ENCODE data around the gene DCHS2.
A peak's percentile ranks its signal among the peaks of the same experiment; 100 is the strongest.

DCHS2 gene

DNA sequence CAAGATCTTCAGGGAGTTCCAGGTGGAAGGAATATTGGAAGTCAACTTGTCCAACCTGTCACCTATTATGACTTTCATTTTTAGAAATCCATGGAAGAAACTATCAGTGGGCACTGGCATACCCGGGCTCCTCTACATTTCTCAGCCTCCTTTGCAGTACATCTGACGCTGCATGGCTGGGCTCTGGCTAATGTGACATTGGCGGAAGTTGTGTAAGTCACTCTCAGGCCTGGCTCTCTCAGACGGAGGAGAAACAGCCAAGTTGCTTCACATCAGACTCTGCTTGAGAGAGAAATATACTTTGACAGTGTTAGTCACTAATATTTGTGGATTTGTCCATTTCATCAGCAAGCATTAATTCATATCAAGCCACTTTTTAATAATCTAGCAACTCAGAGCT is 4.5 kb downstream of the DCHS2 start:
- no peak for DNase-seq

- DNase-seq = peak; percentile 44
Measured at GRCh38 chr4:154485127-154485773, 6.3 kb downstream of the DCHS2 start.

DNA sequence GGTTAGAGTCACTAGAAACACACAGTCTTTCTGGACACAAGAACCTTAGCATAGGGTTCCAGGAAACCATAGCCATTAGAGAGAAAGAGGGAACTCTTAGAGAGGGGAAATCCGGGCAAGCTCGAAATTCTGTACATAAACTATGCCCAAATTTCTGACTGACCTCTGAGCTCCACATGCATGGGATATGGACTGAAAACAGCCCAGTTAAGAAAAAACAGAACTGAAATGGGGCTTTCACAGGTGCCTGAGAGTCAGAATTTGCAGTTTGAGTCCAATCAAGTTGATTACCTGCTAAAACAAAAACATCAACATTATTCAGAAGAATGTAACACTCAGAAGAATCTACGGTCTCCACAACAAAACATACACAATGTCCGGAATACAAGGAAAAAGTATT is 13.1 kb downstream of the DCHS2 start:
- DNase-seq = no peak

DNA sequence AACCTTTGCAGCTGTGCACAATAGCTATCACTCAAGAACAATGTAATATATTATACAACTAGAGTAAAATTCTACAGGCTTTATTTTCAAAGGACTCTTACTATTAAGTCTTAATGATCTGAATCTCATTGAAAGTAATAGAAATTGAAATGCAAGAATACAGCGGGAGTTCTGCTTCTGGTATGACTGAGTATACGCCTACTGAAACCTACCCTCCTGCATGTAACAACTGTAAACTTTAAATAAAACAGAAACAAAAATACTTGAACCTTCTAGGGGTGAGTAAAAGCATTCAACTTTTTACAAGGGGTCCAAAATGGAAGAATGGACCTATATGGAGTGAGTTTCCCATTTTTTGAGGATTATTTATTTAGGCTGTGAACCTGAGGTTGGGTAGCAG is 13.5 kb downstream of the DCHS2 start:
- no peak for DNase-seq

DNA sequence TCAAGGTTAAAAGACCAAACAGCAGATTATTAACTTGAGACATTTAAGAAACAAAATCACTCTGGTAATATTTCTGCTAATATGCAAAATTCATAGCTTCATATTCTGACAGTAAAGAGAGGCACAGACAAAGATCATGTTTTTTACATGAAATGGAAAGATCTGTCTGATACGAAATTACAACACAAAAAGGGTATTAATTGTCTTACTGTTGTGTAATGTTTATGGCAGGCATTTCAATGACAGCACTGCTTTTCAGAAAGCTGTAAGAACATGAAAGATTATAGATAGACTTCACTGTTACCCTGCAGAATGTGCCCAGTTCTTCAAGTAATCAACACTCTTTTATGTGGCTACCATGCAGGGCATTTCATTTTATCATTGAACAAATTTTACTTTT is 15.4 kb downstream of the DCHS2 start:
- DNase-seq = no peak

- no peak for DNase-seq
Measured at GRCh38 chr4:154475820-154476219, 15.8 kb downstream of the DCHS2 start.

- no peak for DNase-seq
Measured at GRCh38 chr4:154473497-154473896, 18.1 kb downstream of the DCHS2 start.

GRCh38 chr4:154472858-154473257 is 18.7 kb downstream of the DCHS2 start:
- no peak for DNase-seq

DNA sequence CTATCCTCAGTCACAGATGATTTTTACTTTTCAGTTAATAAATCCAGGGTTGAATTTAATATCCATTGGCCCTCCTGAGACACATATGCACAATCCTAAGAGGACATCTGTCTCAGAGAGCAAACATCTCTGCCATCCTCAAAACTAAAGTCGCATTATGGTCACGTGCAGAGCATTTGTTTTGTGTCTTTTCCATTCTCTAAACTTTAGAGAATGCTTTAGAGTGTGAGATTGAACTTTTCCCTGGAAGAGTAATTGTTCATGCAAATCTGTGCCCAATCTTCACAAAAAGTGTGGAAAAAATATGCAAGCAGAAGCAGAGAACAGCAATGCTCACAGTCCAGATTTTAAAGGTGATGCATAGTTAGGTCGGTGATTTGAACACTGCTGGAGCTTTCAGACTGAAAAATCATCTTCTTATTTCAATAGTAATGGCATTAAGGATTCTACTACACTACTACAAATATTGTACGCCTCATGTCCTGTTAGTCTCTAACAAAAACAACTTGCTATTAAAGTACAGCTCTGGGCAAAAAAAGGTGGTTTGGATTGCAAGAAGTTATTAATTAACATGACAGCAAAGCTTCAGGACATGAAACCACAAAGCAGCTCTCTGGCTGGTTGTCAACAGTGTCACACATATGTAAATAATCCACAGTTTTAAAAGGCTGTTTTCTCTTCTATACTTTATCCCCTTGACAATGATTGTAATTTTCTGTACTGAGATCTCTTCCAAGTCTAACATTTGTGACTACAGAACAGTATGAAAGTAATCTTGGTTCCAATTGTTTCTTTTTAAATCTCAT is 19.9 kb downstream of the DCHS2 start:
- DNase-seq = no peak

GRCh38 chr4:154471032-154471431 is 20.6 kb downstream of the DCHS2 start:
- DNase-seq = no peak

DNA sequence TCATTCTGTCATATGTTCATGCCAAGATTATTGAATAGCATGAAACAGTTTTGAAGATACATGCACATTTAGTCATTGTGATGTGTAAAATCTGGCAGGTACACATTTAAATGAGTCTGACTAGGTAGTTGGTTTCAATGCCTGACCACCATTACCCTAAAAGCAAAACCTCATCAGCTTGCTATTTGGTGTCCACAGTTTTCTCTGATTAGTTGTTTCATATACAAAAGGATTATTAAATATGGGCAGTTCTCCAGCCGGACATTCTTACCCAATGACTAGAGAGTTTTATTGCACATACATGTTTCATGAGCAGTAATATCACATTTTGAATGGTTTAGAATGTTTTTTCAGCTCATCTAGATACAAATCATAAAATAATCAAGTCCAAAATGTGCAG is 23.7 kb downstream of the DCHS2 start:
- DNase-seq = no peak

DNA sequence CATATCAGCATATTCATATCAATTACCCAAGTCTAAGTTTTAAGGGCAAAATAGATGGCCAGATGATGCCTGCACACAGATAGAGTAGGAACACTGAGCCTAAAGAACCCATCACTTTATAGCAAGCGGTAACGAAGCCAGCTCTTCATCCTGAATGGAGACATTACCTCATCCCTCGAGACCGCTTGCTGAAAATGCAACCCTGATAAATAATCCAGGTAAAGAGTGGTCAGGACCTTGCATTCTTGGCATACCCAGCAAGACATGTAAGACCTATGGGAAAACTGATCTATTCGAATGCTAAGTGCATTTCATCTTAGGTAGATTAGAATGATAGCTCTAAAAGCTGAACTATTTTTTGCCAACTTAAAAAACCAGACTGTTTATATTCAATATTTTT is 25.3 kb downstream of the DCHS2 start:
- DNase-seq = no peak

DNA sequence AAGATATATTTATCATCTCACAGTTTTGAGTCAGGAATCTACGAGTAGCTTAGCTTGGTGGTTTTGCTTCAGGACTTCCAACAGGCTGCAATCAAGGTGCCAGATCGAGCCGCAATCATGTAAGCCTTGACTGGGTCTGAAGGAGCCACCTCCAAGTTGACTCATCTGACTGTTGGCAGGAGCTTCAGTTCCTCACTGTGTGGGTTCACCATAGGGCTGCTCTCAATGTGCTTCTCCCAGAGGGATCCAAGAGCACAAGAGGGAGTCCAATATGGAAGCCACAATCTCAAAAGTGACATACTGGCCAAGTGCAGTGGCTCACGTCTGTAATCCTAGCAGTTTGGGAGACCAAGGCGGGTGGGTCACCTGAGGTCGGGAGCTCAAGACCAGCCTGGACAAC is 26.5 kb downstream of the DCHS2 start:
- DNase-seq = no peak

GRCh38 chr4:154464654-154465053 is 26.9 kb downstream of the DCHS2 start:
- no peak for DNase-seq

- DNase-seq = no peak
Measured at GRCh38 chr4:154462081-154462810, 29.4 kb downstream of the DCHS2 start.

GRCh38 chr4:154457471-154457870 is 34.1 kb downstream of the DCHS2 start:
- no peak for DNase-seq

GRCh38 chr4:154456889-154457288 is 34.7 kb downstream of the DCHS2 start:
- no peak for DNase-seq

DNA sequence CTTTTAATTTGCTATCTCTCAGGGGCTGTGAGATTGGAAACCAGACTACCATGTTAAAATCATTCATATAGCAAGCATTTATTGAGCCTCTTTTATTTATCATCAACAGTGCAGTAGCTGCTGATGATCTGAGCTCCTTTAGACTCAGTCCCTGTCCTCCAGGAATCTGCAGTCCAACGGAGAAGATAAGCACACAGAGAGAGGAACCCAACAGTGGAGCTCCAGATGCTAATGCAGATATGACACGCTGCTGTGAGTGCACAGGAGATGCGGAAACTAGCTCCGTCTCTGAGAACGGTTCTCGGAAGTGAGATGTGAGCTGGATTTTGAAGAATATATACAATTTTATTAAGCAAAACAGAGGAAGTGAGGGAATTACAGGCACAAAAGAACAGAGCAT is 35.4 kb downstream of the DCHS2 start:
- peak; percentile 10 for DNase-seq

DNA sequence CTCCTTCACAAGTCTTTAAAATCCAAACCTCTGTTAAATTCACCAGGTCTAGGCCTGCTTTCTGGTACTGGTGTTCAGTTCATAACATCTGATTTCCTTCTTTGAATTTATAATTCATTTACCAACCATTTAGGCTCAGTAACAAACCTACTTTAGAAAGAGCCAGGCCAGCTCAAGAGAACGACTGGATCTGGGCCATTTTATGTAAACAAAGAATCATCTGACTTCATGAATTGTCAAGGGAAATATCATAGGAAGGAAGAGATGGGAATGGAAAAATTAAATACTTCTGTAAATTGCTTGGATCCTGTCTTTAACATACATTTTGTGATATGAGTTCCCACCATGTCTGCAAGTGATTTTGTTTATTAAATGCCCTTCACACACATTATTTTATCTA is 36.5 kb downstream of the DCHS2 start:
- DNase-seq = no peak

DNA sequence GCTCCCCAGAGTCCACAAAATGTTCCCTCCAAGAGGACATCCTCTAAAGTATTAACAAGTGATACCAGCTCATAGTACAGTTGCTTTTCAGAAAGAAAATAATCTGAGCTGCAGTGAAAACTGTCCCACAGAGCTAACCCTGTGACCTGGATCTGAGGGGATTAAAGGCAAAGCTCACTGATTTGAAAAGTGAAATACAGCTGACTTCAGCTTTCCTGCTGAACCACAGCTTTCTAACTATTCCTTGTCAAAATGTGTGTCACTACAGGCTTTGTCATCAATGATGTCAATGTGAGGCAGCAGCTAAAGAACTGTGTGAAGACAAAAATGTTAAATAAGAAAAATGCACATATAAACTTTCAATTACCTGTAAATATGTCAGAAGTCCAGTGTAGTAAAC is 36.9 kb downstream of the DCHS2 start:
- no peak for DNase-seq

DNA sequence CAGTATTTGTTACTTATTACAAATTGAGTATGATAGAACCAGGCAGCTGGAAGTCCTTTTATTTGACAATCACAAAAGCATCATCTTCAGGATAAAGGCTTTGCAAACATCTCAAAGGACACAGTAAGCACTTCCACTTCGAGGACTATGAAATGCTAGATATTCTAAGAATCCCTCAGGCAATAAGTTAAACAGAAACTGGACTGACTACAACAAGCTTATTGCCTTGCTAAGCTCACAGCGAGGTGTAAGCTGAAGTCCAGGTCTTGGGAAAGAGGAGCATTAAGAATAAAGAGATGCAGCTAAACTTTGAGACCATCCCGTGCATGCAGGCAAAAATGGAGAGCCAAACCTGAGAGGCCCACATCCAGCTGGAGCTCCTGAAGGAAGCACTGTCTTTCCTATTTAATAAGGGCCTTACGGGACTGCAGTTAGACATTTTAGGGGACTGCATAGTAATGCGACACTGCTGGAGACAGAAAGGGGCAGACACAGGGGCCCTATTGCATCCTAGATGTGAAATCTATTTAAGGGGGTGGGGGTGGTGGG is 38.7 kb downstream of the DCHS2 start:
- DNase-seq = no peak

DNA sequence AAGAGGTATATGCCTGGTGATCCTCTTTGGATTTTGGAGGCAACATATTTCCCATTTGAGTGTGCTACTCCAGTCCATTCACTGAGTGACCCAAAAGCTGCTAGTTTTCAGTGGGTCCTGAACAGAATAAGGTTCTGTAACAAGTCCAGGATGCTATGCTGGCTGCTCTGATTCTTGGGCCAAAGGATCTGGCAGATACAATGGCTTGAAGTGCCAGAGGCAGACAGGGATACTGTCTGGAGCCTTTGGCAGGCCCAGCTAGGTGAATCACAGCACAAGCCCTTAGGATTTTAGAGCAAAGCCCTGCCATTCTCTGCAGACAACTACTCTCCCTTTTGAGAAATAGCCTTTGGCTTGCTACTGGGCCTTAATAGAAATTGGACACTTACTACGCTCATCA is 40.6 kb downstream of the DCHS2 start:
- DNase-seq = no peak

- DNase-seq = no peak
Measured at GRCh38 chr4:154444958-154445357, 46.6 kb downstream of the DCHS2 start.

- DNase-seq = no peak
Measured at GRCh38 chr4:154441982-154442381, 49.6 kb downstream of the DCHS2 start.
